Mesendoderm (in vitro differentiated cells): ENCODE data around the gene AKT2.
A peak's percentile ranks its signal among the peaks of the same experiment; 100 is the strongest.

Experiments
- DNase-seq: peaks from one replicate; pipeline ENCODE4 v3.0.0; 2013
- H2AK5ac ChIP-seq: 2 replicates; pipeline ENCODE4 v1.6.1; 2013; ENCODE audit warnings: low read length, inconsistent platforms
- H2BK120ac ChIP-seq: 2 replicates; pipeline ENCODE4 v1.6.1; 2013; ENCODE audit warnings: low read depth, mild to moderate bottlenecking, low read length, moderate library complexity, mixed read lengths
- H2BK15ac ChIP-seq: replicated peaks from 2 replicates; pipeline ENCODE4 v1.6.1; 2013; ENCODE audit warnings: low read depth, mild to moderate bottlenecking, moderate library complexity
- H2BK5ac ChIP-seq: 2 replicates; pipeline ENCODE4 v1.6.1; 2013; ENCODE audit warnings: low read length, inconsistent platforms
- H3K18ac ChIP-seq: 2 replicates; pipeline ENCODE4 v1.6.1; 2013; ENCODE audit warnings: mild to moderate bottlenecking, low read length, mixed read lengths
- H3K23ac ChIP-seq: one replicate; pipeline ENCODE4 v1.6.1; 2013; ENCODE audit warnings: low read length
- H3K27ac ChIP-seq: 2 replicates; pipeline ENCODE4 v1.5.1; 2013; ENCODE audit warnings: low read depth, mild to moderate bottlenecking, inconsistent platforms, low read length, moderate library complexity
- H3K27me3 ChIP-seq: 2 replicates; pipeline ENCODE4 v1.6.1; 2013; ENCODE audit warnings: low read length, control low read depth, mild to moderate bottlenecking, inconsistent platforms; ENCODE audit not compliant: insufficient read depth, poor library complexity
- H3K36me3 ChIP-seq: 2 replicates; pipeline ENCODE4 v1.6.1; 2013; ENCODE audit warnings: low read length, inconsistent platforms; ENCODE audit not compliant: control insufficient read depth, insufficient read depth
- H3K4ac ChIP-seq: one replicate; pipeline ENCODE4 v1.6.1; 2013; ENCODE audit warnings: low read depth, mild to moderate bottlenecking, low read length, moderate library complexity
- H3K4me1 ChIP-seq: 2 replicates; pipeline ENCODE4 v1.6.1; 2013; ENCODE audit warnings: low read depth, low read length, inconsistent platforms; ENCODE audit not compliant: control insufficient read depth
- H3K4me2 ChIP-seq: 2 replicates; pipeline ENCODE4 v1.6.1; 2013; ENCODE audit warnings: low read length
- H3K4me3 ChIP-seq: 2 replicates; pipeline ENCODE4 v1.5.1; 2013; ENCODE audit warnings: mild to moderate bottlenecking, low read length
- H3K56ac ChIP-seq: one replicate; pipeline ENCODE4 v1.6.1; 2013; ENCODE audit warnings: low read length
- H3K79me1 ChIP-seq: 2 replicates; pipeline ENCODE4 v1.6.1; 2013; ENCODE audit warnings: low read length, inconsistent platforms
- H3K79me2 ChIP-seq: 2 replicates; pipeline ENCODE4 v1.6.1; 2013; ENCODE audit warnings: mild to moderate bottlenecking, low read length; ENCODE audit not compliant: control insufficient read depth, insufficient read depth
- H3K9ac ChIP-seq: 2 replicates; pipeline ENCODE4 v1.6.1; 2013; ENCODE audit warnings: low read length, inconsistent platforms
- H4K5ac ChIP-seq: one replicate; pipeline ENCODE4 v1.6.1; 2013; ENCODE audit warnings: low read length
- H4K8ac ChIP-seq: one replicate; pipeline ENCODE4 v1.6.1; 2013; ENCODE audit warnings: low read depth, mild to moderate bottlenecking, control low read depth, low read length, moderate library complexity
- WGBS: extraction: QIAGEN DNeasy Blood & Tissue Kit; methylation state at CpG from one replicate; pipeline ENCODE4 v1.1.7; 2013; ENCODE audit warnings: low lambda C conversion rate, missing lambda C conversion rate; ENCODE audit not compliant: insufficient coverage; ENCODE audit errors: extremely low coverage; 5-methylcytosine and 5-hydroxymethylcytosine counted together

Gene AKT2

DNA sequence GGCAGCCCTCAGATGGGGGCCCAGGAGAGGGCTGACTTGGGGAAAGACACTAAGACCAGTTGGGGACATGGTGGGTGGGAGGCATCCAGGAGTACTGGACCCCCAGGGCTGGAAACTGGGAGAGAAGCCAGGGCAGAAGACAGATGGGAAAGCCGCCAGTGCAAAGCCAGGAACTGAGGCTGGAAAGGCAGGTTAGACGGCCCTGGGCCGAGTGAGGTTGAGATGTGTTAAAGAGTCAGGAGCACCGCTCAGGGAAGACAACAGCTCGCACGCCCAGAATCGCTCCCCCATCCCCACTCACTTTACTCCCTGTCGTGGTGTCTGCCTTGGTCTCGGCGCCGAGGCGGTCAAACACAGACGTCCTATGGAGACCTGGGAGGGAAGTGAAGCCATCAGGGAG lies 38.6 kb upstream of the AKT2 start:
- no peak overlapping the region for H4K8ac ChIP-seq
- no CpG with 5 or more reads among the region's 13 CpGs for whole genome bisulfite sequencing

DNA sequence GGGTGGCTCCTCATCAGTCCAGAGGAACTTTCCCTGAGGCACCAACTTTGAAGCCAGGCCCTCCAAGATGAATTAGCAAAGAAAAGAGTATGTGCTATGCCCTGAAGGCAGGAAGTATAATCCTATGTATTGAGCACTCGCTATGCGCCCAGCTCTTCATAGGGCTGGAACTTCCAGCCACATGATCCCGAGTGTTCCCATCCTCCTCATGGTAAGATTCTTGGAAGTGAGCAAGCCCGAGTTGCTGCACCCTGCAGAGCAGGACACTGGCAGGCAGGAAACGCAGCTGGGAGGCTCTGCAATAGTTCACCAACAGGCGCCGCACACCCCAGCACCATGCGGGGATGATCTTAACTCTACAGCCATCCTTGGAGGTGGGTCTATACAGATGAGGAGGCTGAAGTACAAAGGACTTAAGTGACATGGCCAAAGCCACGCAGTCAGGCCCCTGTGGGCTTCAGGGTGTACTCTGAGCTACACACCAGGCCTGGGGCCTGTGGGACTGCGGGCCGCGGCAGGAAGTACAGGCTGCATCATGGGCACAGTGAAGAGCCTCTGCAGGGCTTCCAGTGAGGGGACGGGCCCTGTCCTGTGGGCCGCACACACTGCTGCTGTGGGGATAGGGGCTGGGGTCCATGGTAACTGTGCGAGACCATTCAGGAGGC lies 37.9 kb upstream of the AKT2 start:
- H3K56ac ChIP-seq, result no peak overlapping the region
- H2BK120ac ChIP-seq, result no peak overlapping the region
- H3K4ac ChIP-seq, result no peak overlapping the region
- no peak overlapping the region for H3K9ac ChIP-seq
- H3K27me3 ChIP-seq, result no peaks in the 10 kb centered on the region
- peak; percentile 11 for DNase-seq
- no peak overlapping the region for H3K27ac ChIP-seq
- no peak overlapping the region for H2AK5ac ChIP-seq
- H4K5ac ChIP-seq, result no peak overlapping the region
- no peaks in the 10 kb centered on the region for H3K79me2 ChIP-seq
- no peak overlapping the region for H2BK15ac ChIP-seq
- H3K4me1 ChIP-seq, result no peaks in the 10 kb centered on the region
- no peak overlapping the region for H3K18ac ChIP-seq
- H3K4me3 ChIP-seq, result no peak overlapping the region
- no peak overlapping the region for H2BK5ac ChIP-seq
- H3K23ac ChIP-seq, result no peak overlapping the region
- WGBS, result no CpG with 5 or more reads among the region's 15 CpGs
- no peaks in the 10 kb centered on the region for H3K79me1 ChIP-seq
- H3K4me2 ChIP-seq, result no peak overlapping the region
- H3K36me3 ChIP-seq, result peaks cover 8% of the 10 kb centered on the region
- no peak overlapping the region for H4K8ac ChIP-seq

More for the DNA sequence above, 38.6 kb upstream of the AKT2 start:
- no peak overlapping the region for H2AK5ac ChIP-seq
- H3K4me1 ChIP-seq, result no peaks in the 10 kb centered on the region
- H3K9ac ChIP-seq, result no peak overlapping the region
- H2BK5ac ChIP-seq, result no peak overlapping the region
- no peak overlapping the region for H3K27ac ChIP-seq
- peaks cover 12% of the 10 kb centered on the region for H3K36me3 ChIP-seq
- H3K4me2 ChIP-seq, result no peak overlapping the region
- no peak overlapping the region for H3K4me3 ChIP-seq
- H3K79me2 ChIP-seq, result no peaks in the 10 kb centered on the region
- no peaks in the 10 kb centered on the region for H3K79me1 ChIP-seq
- H2BK120ac ChIP-seq, result no peak overlapping the region
- DNase-seq, result no peak
- no peak overlapping the region for H3K23ac ChIP-seq
- no peak overlapping the region for H3K56ac ChIP-seq
- H3K27me3 ChIP-seq, result no peaks in the 10 kb centered on the region
- no peak overlapping the region for H2BK15ac ChIP-seq
- H4K5ac ChIP-seq, result no peak overlapping the region
- H3K4ac ChIP-seq, result no peak overlapping the region
- H3K18ac ChIP-seq, result no peak overlapping the region

DNA sequence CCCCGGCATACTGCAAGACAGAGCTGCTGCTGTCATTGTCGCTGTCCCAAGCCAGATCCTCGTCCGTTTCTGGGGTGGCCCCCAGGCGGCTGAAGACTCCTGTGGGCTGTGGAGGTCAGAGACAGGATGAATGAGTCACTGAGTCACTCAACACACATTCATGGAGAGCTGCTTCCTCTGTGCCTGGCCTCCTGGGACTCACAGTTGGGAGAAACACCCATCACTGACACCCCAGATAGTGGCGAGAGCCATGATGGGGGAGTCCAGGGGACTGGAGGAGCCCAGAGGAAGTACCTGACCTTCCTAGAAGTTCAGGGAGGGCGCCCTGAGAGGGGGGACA lies 37.1 kb upstream of the AKT2 start:
- H3K36me3 ChIP-seq, result peaks cover 6% of the 10 kb centered on the region
- no peak overlapping the region for H3K4ac ChIP-seq
- H3K9ac ChIP-seq, result no peak overlapping the region
- no peak overlapping the region for H2BK120ac ChIP-seq
- no peak overlapping the region for H2AK5ac ChIP-seq
- no peak overlapping the region for H3K18ac ChIP-seq
- H3K4me3 ChIP-seq, result no peak overlapping the region
- no peak overlapping the region for H2BK15ac ChIP-seq
- H3K79me1 ChIP-seq, result no peaks in the 10 kb centered on the region
- H3K4me2 ChIP-seq, result no peak overlapping the region
- H3K4me1 ChIP-seq, result no peaks in the 10 kb centered on the region
- no peak for DNase-seq
- no peak overlapping the region for H4K5ac ChIP-seq
- no peaks in the 10 kb centered on the region for H3K27me3 ChIP-seq
- no peak overlapping the region for H4K8ac ChIP-seq
- WGBS, result no CpG with 5 or more reads among the region's 7 CpGs
- H2BK5ac ChIP-seq, result no peak overlapping the region
- H3K23ac ChIP-seq, result no peak overlapping the region
- no peak overlapping the region for H3K27ac ChIP-seq
- no peaks in the 10 kb centered on the region for H3K79me2 ChIP-seq
- H3K56ac ChIP-seq, result no peak overlapping the region

DNA sequence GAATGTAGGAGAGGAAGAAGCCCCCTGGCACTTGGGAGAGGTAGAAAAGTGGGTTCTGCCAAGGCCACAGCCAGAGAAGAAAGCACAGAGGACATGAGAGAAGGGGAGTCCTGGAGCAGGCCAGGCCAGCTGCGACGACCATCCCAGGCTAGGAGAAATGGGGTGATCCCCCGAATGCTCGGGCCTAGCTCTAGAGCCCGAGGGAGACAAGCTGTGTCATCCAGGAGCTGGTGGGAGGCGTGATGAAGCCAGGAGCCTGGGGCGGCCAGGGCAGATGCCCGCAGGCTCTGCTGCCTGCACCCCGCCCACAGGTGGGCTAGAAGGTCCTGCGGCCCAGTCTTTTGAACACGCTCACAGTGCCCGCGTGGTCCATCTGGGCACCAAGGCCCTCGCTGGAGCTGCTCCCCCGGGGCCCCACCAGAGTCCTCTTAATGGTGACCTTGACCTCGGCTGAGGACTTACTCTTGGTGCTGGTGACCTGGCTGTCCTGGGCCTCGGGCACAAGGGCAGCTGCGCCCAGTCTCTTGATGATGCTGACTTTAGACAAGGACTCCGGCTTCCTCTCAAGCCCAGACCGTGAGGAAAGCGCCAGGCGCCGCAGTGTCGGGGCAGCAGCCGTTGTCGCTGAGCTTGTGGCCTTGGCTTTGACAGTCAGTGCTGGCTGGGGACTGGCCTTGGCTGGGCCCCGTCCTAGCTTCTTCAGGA lies 36.6 kb upstream of the AKT2 start:
- Histone ChIP-seq H2BK120ac (no peak overlapping the region), H3K79me2 (no peaks in the 10 kb centered on the region)
- no CpG with 5 or more reads among the region's 27 CpGs for WGBS

DNA sequence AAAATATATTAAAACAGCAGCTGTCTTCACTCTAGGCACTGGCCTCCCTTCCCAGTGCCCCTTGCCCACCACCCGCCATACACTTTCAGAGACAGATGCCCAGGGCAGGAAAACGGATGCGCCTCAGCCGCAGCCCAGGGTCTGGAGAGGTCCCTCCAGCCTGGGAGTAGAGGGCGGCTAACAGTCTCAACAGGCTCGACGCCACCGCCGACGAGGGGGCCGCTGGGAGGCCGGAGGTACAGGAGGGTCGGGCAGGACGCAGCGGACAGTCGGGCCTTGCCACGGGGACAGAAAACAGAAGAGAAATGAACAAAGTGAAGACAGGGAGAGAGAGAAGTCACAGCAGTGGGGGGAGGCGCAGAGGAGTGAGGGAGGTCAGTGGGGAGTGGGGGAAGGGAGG lies 35.9 kb upstream of the AKT2 start:
- no peaks in the 10 kb centered on the region for H3K79me1 ChIP-seq
- no peak for DNase-seq
- H4K5ac ChIP-seq, result no peak overlapping the region
- no peak overlapping the region for H3K23ac ChIP-seq
- H3K36me3 ChIP-seq, result peaks cover 6% of the 10 kb centered on the region
- H2BK15ac ChIP-seq, result no peak overlapping the region
- WGBS, result no CpG with 5 or more reads among the region's 18 CpGs
- no peak overlapping the region for H4K8ac ChIP-seq
- no peaks in the 10 kb centered on the region for H3K79me2 ChIP-seq
- H2BK120ac ChIP-seq, result no peak overlapping the region
- no peak overlapping the region for H3K56ac ChIP-seq
- no peaks in the 10 kb centered on the region for H3K4me1 ChIP-seq
- no peak overlapping the region for H3K9ac ChIP-seq
- no peak overlapping the region for H3K4ac ChIP-seq
- H3K18ac ChIP-seq, result no peak overlapping the region
- H2AK5ac ChIP-seq, result no peak overlapping the region
- H3K27me3 ChIP-seq, result no peaks in the 10 kb centered on the region
- no peak overlapping the region for H3K27ac ChIP-seq
- H3K4me2 ChIP-seq, result no peak overlapping the region
- H2BK5ac ChIP-seq, result no peak overlapping the region
- no peak overlapping the region for H3K4me3 ChIP-seq

More for the DNA sequence above, 36.6 kb upstream of the AKT2 start:
- Histone ChIP-seq H4K5ac (no peak overlapping the region), H3K23ac (no peak overlapping the region), H3K4ac (no peak overlapping the region), H2AK5ac (no peak overlapping the region), H3K56ac (no peak overlapping the region), H3K18ac (no peak overlapping the region), H3K27me3 (no peaks in the 10 kb centered on the region), H2BK5ac (no peak overlapping the region), H4K8ac (no peak overlapping the region), H3K4me2 (no peak overlapping the region), H3K4me1 (no peaks in the 10 kb centered on the region), H3K27ac (no peak overlapping the region), H3K79me1 (no peaks in the 10 kb centered on the region), H3K9ac (no peak overlapping the region), H2BK15ac (no peak overlapping the region), H3K4me3 (no peak overlapping the region), H3K36me3 (peaks cover 6% of the 10 kb centered on the region)
- no peak for DNase-seq

DNA sequence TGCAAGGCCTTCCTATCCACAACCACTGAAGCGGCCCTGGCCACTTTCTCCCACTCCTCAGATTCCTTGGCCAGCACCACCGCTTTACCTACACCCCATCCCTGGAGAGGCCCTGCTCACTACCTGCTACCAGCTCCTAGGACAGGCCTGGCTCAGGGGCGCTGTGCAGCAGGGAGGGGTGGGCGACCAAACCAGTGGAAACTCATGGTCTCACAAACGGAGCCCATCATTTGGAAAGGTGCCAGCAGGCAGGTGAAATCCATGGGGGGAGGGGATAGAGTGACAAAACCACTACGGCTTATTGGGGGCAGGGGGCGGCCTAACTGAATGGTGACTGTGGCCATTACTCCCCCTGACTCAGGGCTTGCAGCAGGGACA lies 35.4 kb upstream of the AKT2 start:
- no peak overlapping the region for H3K4me3 ChIP-seq
- no peak overlapping the region for H3K9ac ChIP-seq
- no peaks in the 10 kb centered on the region for H3K4me1 ChIP-seq
- no peaks in the 10 kb centered on the region for H3K27me3 ChIP-seq
- WGBS, result no CpG with 5 or more reads among the region's 7 CpGs
- H3K23ac ChIP-seq, result no peak overlapping the region
- no peak overlapping the region for H2AK5ac ChIP-seq
- H3K4ac ChIP-seq, result no peak overlapping the region
- H3K4me2 ChIP-seq, result no peak overlapping the region
- H3K56ac ChIP-seq, result no peak overlapping the region
- no peak overlapping the region for H4K5ac ChIP-seq
- H3K36me3 ChIP-seq, result peaks cover 6% of the 10 kb centered on the region
- no peak overlapping the region for H2BK5ac ChIP-seq
- DNase-seq, result no peak
- no peak overlapping the region for H4K8ac ChIP-seq
- H2BK120ac ChIP-seq, result no peak overlapping the region
- H3K18ac ChIP-seq, result no peak overlapping the region
- H3K79me1 ChIP-seq, result no peaks in the 10 kb centered on the region
- H3K27ac ChIP-seq, result no peak overlapping the region
- H2BK15ac ChIP-seq, result no peak overlapping the region
- H3K79me2 ChIP-seq, result no peaks in the 10 kb centered on the region
